ENCODE data around the gene NOS1AP.
A peak's percentile ranks its signal among the peaks of the same experiment; 100 is the strongest.

- TF ChIP-seq CTCF (conservative IDR thresholded peaks at IDR 0.05; ENCODE audit: low read depth in 2 of 2) (peak; percentile 37 to 49), EZH2phosphoT487 (IDR thresholded peaks at IDR 0.05; ENCODE audit: unreplicated experiment) (no peak), ZNF331 (CRISPR knock-in tag; IDR thresholded peaks at IDR 0.05; ENCODE audit: low read depth) (no peak), POLR2AphosphoS5 (IDR thresholded peaks at IDR 0.05; ENCODE audit: low read depth) (no peak), EZH2 (IDR thresholded peaks at IDR 0.05; ENCODE audit: low read depth, unreplicated experiment) (no peak), JUNB (IDR thresholded peaks at IDR 0.05; ENCODE audit: unreplicated experiment) (no peak), CREB1 (CRISPR knock-in tag; IDR thresholded peaks at IDR 0.05; ENCODE audit: low read depth) (no peak), NANOG (IDR thresholded peaks at IDR 0.05; ENCODE audit: borderline replicate concordance) (no peak), STAT1 (IDR thresholded peaks at IDR 0.05; ENCODE audit: unreplicated experiment) (no peak), ZNF114 (CRISPR knock-in tag; IDR thresholded peaks at IDR 0.05) (no peak)
- TF ChIP-seq, protein P1, sequence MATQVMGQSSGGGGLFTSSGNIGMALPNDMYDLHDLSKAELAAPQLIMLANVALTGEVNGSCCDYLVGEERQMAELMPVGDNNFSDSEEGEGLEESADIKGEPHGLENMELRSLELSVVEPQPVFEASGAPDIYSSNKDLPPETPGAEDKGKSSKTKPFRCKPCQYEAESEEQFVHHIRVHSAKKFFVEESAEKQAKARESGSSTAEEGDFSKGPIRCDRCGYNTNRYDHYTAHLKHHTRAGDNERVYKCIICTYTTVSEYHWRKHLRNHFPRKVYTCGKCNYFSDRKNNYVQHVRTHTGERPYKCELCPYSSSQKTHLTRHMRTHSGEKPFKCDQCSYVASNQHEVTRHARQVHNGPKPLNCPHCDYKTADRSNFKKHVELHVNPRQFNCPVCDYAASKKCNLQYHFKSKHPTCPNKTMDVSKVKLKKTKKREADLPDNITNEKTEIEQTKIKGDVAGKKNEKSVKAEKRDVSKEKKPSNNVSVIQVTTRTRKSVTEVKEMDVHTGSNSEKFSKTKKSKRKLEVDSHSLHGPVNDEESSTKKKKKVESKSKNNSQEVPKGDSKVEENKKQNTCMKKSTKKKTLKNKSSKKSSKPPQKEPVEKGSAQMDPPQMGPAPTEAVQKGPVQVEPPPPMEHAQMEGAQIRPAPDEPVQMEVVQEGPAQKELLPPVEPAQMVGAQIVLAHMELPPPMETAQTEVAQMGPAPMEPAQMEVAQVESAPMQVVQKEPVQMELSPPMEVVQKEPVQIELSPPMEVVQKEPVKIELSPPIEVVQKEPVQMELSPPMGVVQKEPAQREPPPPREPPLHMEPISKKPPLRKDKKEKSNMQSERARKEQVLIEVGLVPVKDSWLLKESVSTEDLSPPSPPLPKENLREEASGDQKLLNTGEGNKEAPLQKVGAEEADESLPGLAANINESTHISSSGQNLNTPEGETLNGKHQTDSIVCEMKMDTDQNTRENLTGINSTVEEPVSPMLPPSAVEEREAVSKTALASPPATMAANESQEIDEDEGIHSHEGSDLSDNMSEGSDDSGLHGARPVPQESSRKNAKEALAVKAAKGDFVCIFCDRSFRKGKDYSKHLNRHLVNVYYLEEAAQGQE (IDR thresholded peaks at IDR 0.05; ENCODE audit: unreplicated experiment) = no peak
- TF ChIP-seq, protein P2, sequence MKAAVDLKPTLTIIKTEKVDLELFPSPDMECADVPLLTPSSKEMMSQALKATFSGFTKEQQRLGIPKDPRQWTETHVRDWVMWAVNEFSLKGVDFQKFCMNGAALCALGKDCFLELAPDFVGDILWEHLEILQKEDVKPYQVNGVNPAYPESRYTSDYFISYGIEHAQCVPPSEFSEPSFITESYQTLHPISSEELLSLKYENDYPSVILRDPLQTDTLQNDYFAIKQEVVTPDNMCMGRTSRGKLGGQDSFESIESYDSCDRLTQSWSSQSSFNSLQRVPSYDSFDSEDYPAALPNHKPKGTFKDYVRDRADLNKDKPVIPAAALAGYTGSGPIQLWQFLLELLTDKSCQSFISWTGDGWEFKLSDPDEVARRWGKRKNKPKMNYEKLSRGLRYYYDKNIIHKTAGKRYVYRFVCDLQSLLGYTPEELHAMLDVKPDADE (IDR thresholded peaks at IDR 0.05) = no peak
- TF ChIP-seq, protein P3, sequence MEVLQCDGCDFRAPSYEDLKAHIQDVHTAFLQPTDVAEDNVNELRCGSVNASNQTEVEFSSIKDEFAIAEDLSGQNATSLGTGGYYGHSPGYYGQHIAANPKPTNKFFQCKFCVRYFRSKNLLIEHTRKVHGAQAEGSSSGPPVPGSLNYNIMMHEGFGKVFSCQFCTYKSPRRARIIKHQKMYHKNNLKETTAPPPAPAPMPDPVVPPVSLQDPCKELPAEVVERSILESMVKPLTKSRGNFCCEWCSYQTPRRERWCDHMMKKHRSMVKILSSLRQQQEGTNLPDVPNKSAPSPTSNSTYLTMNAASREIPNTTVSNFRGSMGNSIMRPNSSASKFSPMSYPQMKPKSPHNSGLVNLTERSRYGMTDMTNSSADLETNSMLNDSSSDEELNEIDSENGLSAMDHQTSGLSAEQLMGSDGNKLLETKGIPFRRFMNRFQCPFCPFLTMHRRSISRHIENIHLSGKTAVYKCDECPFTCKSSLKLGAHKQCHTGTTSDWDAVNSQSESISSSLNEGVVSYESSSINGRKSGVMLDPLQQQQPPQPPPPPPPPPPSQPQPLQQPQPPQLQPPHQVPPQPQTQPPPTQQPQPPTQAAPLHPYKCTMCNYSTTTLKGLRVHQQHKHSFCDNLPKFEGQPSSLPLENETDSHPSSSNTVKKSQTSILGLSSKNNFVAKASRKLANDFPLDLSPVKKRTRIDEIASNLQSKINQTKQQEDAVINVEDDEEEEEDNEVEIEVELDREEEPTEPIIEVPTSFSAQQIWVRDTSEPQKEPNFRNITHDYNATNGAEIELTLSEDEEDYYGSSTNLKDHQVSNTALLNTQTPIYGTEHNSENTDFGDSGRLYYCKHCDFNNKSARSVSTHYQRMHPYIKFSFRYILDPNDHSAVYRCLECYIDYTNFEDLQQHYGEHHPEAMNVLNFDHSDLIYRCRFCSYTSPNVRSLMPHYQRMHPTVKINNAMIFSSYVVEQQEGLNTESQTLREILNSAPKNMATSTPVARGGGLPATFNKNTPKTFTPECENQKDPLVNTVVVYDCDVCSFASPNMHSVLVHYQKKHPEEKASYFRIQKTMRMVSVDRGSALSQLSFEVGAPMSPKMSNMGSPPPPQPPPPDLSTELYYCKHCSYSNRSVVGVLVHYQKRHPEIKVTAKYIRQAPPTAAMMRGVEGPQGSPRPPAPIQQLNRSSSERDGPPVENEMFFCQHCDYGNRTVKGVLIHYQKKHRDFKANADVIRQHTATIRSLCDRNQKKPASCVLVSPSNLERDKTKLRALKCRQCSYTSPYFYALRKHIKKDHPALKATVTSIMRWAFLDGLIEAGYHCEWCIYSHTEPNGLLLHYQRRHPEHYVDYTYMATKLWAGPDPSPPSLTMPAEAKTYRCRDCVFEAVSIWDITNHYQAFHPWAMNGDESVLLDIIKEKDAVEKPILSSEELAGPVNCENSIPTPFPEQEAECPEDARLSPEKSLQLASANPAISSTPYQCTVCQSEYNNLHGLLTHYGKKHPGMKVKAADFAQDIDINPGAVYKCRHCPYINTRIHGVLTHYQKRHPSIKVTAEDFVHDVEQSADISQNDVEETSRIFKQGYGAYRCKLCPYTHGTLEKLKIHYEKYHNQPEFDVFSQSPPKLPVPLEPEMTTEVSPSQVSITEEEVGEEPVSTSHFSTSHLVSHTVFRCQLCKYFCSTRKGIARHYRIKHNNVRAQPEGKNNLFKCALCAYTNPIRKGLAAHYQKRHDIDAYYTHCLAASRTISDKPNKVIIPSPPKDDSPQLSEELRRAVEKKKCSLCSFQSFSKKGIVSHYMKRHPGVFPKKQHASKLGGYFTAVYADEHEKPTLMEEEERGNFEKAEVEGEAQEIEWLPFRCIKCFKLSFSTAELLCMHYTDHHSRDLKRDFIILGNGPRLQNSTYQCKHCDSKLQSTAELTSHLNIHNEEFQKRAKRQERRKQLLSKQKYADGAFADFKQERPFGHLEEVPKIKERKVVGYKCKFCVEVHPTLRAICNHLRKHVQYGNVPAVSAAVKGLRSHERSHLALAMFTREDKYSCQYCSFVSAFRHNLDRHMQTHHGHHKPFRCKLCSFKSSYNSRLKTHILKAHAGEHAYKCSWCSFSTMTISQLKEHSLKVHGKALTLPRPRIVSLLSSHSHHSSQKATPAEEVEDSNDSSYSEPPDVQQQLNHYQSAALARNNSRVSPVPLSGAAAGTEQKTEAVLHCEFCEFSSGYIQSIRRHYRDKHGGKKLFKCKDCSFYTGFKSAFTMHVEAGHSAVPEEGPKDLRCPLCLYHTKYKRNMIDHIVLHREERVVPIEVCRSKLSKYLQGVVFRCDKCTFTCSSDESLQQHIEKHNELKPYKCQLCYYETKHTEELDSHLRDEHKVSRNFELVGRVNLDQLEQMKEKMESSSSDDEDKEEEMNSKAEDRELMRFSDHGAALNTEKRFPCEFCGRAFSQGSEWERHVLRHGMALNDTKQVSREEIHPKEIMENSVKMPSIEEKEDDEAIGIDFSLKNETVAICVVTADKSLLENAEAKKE (CRISPR knock-in tag; IDR thresholded peaks at IDR 0.05) = no peak
These were observed 230.8 kb downstream of the NOS1AP start for GRCh38 chr1:162300057-162300917.
